NCI-H1694 treated with DMSO at 0.1 percent for 48 hours (cell line): Measurements from ENCODE around the gene ESRRG.

Experiments used
- DNase-seq: peaks from one replicate; lab custom pipeline; 2025; lab: John Stamatoyannopoulos, UW

Gene ESRRG

DNA sequence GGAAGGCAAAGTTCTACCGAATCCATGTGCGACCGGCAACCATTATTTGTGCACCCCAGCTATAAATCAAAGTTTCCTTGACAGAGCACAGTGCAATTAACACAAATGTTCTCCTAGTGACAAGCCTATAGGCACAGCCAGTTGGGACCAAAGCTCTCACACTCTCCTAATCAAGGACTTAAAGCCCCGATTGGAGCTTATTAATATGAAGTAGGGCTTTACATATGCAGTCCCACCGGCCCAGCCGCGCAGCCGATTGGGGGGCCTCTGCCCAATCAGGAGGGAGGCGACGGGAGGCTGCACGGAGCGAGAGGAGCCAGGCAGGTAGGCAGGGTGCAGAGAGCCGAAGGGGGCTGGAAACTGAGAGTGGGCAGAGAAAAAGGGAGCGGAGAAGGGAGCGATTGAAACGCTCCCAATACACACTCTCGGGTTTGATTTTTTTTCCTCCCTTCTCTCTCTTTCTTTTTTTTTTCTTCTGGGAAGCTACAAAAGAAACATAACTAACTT is at the start of gene ESRRG:
TSS of gene ESRRG (minus strand) at position 156 of the 507 bp plus-strand sequence. CDS start at position 26, 130 bp downstream.
- DNase-seq = peak; percentile 95

DNA sequence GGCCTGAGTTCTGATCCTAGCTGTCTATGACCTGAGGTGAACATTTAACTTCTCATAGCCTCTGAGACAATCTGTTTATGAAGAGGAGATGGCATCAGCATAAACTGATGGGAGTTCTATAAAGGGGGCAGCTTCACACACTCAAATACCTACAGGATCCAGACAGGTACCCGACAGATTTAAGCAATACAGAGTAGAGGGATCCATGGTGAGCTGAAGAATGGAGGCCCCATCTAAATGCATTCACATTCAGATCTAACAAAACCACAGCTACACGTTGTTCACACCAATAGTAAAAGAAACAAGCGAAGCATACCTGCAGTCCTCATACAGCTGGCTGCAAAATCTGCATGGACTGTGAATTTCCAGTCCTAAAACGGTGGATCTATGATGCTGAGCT is 48.7 kb upstream of the ESRRG start:
- DNase-seq = no peak

DNA sequence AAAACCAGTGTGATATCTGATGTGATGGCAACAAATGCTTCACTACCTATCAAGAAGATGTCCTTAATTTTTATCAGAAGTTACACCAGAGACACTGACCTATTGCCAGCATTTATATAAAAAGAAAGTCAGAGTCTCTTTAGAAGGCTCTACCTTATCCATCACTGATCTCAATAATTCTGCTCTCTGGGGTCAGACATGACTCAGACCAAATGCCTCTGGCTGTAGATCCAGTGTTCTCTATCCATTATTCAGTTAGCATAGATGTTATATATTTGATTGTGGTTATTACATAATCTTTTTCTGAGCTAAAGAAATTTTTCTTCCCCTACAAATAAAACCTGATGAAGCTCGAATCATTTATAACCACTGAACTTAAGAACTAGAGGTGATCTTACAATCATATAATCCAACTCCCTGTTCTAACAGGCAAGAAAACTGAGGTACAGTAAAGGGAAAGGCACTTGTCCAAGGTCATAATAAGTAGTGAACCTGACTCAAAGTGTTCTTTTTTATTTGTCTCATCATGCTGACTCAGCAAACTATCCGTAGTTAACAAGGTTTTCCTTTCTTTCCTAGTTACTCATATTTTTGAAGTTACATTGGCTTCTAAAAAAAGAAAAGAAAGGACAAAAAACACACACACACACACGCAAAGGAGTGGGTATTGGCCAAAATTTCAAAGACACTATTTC is 43.6 kb upstream of the ESRRG start:
- no peak for DNase-seq

DNA sequence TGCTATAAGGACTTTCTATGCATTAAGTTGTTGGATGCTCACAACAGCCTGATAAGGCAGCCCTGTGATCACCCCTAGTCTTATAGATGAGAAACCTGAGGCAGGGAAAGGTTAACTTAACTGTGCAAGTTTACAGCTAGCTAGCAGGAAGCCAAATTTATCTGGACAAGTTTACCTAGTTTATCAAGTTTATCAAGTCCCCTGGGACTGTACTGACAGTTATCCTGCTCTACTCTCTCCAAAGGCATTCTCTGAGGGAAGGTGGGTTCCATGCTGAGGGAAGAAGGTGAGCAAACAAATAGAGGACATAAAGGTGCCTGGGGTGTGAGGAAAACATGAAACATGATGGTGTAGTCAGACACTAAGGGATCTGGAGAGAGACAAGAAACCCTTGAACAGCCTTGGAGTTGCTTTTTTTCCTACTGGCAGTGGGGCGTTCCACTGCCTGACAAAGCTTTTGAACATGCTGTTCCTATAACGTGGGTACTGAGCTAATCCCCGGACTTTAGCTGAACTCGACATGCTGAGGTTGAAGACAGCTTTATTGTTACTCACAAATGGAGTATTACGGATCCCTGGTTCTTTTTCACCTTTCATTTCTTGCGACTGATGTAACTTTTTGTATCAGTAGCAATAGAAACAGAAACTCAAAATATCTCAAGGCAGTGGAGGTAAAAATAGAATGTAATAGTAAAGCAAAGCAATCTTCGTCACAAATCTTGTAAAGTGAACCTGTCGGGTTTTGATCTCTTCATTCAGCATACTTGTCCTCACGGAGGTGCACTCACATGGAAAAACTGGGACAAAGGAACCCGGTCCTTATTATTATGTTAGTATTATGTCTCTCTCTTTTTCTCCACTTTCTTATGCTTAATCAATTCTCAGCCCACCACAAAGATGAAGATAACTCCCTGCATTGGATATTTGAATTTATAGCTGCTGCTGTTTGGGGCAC is 42.4 kb upstream of the ESRRG start:
- DNase-seq = no peak

DNA sequence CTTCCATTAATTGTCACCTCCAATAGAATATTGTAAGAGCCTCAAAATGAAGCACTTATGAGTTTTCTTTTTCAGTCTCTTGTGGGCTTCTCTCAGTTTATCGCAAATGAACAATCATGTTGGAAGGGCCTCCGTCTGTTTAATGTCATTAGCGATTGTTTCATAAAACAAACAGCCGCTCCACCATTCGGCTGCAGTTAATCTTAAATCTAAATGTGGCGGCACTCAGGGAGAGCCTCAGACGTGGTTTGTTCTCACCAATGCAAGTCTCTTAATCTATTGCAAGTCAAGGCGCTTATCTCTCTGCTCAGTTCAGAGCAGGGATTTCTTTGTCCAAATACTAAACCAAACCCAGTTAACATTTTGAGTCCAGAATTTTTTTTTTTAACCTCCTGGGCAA is 34.9 kb upstream of the ESRRG start:
- DNase-seq = no peak

DNA sequence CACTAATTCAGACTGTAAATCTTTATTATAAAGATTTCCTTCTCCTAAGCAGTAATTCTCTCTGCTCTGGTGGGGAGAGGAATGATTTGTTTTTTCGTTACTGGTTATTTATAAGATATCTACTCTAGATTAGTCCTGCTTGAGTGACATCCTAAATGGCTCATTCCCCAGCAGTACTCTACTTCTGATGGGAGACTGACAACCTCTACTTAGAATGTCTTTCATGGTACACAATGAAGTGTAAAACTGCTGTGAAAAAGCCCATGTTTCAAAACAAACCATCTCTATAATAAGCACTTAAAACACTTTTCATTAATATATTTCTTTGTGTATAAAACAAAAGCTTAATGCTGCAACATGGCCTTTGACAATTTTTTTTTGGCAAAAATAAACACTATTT is 33.9 kb upstream of the ESRRG start:
- no peak for DNase-seq

DNA sequence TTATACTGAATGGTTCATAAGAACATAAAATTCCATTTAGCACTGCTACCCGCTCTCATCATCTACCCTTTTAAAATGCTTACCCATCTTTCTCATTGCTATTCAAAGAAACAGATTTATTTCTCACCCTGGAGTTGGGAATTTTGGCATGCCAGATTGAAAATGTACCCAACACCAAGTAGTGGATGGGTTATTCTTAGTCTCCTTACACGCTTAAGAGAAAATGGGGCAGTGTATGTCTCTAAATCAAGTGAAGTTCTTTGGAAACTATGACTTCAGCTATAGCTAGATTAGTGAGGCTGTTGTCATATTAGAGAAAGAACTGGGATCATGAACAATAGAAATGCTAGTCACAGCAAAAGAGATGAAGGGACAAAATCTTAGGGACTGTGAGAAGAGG is 27.7 kb upstream of the ESRRG start:
- no peak for DNase-seq

DNA sequence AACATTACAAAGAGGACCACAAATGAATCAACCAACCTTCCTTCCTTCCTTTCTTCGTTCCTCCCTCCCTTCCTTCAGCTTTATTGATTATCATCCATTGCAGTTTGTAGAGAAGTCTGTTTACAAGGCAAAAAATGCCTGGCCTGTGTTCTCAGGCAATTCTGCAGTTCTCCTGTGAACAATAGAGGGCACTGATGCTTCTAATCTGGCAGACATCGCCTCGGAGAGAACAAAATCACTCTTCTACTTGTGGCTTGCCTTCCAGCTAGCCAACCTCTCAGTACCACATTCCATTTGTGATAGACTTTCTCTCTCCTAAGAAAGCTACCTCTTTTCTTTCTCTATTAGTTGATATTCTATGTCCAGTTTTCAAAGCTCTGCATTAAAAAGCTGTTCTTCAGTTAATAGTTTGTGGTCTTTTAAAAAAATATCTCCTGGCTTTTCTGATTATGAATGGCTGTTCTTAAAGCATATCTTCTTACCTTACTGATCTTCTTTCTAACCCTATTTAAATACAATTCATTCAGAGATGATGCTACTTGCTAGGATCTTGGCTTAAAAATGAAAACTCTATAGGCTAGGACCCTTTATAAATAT is 26.9 kb upstream of the ESRRG start:
- DNase-seq = peak; percentile 86

DNA sequence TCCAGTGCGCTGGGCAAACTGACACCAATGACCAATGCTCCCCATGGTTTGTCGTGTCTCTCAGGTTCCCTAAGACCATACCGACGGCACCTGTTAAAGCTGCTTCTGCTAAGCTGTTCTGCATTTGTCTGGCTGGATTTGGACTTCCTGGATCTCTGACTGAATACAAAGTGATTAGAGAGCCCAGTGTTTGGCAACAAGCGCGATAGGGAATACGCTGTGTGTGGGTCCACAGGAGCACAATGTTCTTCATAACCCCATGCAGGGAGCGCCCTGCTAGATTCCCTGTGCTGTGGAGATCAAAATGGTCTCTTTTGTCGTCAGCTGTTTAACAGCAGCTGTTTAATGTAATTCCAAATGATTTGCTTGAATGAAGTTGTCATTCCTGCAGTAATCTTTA is 26.0 kb upstream of the ESRRG start:
- no peak for DNase-seq

DNA sequence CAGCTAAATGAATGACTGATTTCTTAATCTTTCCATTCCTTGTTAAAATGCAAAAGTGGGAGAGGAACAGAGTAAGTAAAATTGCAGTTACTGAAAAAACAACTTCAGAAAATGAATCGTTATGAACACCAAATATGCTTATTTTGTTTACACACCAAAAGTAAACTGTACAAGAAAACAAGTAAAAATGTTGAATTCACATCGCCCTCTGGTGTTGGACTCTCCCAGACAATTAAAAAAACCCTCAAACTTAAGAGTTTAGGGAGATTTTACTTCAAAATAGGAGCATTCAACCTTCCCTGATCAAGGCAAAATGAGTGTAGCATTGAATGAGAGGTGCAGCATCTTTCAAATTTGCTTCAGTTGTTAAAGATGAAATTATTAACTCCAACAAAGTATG is 19.4 kb upstream of the ESRRG start:
- DNase-seq = no peak

DNA sequence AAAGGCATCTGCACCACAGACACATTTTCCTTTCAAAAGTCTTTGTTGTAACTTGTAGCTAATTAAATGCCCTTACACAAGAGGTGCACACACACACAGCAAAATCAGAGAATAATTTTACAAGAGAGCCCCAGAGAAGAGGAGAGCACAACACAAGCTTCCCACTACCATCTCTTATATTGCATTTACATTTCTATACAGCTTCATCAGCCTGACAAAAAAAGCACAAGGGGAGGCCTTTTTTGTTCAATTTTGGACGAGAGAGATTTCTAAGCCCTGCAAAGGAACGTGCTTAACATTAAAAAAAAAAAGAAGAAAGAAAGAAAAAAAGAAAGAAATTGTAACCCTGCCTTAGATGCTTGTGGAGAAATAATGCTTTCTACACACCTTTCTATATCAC is 17.1 kb upstream of the ESRRG start:
- no peak for DNase-seq

DNA sequence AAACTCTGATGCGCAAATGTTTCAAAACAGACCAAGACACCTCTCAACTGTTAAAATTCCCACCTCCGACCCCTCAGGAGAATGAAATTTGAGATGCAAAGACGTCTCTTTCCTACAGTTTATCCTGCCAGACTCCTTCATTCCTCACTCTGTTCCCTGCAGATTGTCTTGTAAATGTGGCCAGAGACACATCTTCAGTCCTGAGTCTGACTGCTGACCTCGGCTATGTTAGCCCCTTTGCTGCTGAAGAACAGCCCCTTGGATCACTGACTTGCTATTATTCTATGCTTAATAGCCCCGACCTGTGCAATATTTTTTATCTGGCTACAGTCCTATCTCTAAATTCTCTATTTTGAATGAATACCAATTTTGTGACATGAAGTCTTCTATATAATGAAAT is 16.6 kb upstream of the ESRRG start:
- no peak for DNase-seq

DNA sequence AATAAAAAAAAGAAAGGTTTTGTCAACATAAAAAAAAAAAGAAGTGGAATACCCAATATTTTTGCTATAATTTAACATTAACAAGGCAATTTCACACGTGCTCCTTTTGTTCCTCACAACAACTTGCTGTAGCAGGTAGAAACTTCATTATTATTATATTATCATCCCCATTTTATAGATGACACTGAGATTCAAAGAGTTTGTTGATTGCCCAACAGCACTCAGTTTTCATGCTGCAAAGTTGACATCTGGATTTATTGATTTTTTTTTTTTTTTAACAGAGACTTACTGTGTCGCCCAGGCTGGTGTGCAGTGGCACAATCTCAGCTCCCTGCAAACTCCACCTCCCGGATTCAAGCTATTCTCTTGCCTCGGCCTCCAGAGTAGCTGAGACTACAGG is 8.9 kb upstream of the ESRRG start:
- DNase-seq = no peak

DNA sequence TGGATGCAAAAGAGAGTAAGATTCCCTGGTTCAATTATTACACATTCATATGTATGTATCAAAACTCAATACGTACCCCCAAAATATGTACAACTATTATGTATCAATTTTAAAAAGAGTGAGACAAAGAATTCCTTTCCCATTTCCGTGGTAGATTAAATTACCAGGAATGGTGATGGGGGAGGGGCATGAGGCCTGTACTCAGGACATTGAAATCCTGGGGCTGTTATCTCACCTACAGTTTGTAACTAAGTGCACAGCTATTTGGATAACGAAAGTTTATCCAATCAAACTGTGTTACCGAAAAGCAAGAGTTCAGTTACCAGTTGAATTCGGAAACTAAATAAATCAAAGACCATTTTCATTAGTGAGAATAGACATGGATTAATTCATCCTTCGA is 8.3 kb upstream of the ESRRG start:
- no peak for DNase-seq

DNA sequence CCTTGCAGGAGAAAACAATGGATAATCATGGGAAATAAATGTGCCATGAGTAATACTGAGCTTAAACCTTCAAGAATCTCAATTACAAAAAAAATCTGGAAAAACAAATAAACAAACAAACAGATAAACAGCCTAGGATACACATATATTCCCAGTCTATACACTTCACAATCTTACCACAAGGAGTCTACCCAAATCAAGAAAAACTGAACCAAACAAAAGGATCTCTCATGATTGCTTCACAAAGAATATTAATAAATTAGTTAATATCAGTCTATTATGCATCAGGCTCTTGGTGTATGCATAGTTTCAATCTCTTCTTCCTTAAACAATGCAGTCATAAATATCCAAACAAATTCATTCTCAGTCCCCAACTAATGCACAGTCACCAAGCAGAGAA is 3.2 kb upstream of the ESRRG start:
- peak; percentile 23 for DNase-seq

DNA sequence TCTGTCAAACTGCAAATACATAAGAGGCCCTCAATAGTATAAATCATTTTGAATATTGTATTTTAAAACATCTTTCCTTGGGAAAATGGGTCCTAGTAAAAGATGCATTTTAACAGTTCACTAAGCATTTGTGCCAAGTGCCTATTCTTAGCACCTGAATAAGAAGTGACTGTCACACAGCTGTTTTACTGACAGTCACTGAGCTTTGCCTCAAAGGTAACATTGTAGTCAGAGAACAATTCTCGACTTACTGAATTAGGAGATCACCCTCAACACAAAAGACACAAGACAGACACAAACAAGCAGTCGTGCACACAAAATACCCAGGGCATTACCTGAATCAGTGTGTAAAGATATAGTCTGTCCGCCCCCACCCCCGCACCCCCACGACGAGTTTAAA is 408 bp downstream of the ESRRG start:
- DNase-seq = peak; percentile 44

DNA sequence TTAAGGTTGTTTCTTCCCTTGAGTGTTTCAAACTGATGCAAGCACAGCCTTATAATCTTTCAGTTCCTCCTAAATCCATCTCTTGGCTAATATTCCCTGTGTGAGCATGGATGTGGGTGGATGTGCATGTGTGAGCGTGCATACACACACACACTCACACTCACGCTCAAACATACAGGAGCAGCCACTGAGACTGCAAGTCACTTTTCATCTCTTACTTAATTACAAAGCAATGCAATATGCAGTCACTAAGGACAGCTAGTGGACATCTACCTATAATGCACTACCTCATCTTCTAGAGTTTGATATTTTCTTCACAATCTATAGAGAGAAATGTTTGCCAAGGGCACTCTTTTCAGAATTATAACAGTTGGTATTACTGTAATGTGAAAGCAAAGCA is 1.4 kb downstream of the ESRRG start:
- peak; percentile 71 for DNase-seq

DNA sequence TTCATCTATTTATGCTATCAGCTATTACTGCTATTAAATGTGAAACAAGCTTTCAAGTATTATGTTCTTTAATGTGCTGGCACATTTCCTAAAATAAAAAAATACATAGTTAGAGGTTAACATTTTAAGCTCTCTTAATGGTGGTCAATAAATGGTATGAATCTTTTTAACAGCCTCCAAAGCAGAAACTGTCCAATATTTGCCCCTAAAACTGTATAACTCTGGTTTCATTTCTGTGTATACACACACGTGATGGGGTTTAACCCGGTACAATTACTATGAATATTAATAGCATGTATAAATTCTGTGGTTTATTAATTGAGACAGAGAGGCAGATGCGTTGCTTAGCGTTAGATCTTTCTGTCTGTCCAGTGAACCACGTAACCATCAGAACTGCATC is 2.2 kb downstream of the ESRRG start:
- peak; percentile 81 for DNase-seq

DNA sequence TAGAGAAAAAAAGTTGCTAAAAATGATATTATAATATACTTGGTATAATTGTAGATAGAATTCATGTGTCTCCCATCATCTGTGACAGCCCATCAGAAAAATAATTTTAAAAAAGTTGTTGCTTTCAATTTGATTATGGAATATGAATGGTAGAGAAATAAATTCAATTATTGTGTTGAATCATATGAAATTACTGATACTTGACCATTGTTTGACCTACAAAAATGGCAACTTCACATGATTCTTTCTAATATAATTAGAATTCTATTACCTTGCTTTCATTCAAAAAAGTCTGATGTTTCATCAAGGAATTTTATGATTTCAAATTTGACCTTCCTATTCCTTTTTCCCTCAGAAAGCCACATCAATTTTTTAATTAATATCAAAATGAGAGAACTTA is 11.5 kb downstream of the ESRRG start:
- DNase-seq = no peak

DNA sequence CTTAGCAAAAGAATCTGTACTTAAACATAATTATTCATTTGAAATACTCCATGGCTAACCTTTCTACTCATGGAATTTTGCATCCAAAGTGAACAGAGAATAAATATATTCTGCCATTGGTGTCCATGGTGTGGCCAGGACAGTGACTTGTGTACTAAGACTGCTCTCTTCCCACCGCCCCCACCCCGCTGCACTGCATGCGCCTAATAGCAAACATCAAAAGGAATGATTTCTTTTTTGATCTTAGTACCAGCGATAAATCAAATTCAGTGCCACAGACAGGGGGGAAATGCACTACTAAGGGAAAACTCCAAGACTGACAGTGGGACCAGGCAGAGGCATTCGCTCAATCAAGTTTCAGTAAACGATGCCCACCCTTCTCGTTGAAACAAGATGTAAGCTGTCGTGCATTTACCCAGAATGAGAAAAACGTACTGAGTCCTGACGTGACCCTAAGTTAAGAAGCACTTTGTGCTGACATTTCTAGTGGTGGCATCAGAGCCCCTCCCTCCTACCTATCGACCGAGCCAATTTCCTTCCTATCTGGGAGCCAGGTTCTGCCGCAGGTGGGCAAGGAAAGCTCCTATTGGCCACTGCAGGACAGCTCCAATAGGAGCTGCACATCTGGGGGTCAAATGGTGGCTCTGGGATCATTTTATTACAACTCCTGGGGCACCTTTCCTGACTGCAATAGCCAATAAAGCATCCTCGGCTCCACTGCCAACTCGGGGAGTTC is 12.5 kb downstream of the ESRRG start:
- DNase-seq = no peak

DNA sequence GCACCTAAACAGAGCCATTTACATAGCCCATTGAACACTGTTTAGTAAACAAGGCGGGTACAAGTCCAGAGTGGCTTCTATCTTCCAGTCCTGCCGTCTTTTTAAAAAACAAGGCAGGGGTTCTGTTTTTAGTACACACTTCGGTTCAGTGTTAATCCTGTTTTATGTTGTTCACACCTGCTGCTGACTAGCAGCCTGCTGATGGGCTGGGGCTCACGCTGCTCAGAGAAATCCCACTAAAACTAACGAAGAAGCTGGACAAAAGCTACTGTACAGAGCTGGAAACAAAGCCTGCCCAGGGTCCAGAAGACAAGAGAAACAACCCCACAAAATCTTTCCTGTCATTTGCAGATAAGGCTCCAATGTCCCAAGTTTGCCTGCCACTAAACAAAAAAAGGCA is 13.2 kb downstream of the ESRRG start:
- DNase-seq = peak; percentile 51

DNA sequence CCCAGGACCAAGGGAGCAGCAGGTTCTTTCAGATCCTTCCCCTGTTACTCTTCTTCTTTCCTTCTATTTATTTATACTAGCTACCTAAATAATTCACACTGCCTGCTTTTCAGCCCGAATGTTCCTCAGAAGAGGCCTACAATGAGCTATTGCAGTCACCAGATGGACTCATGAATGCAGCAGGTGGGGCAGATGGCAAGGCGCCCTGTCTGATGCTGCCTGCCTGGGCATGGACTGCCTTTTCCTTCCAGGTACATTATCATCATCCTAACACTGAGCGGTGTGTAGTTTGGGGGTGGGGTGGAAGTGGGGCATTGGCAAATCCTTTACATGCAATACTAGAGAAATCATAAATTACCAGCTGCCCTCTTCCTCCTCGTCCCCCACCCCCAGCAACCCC is 17.6 kb downstream of the ESRRG start:
- DNase-seq = peak; percentile 95
